HepG2 (cell line): ENCODE measurements around the gene RABGGTA. TPM values are rescaled to one million over a fixed set of nuclear protein-coding genes. Genes with fewer than 3 reads are reported as not detected.
A peak's percentile ranks its signal among the peaks of the same experiment; 100 is the strongest.

ENCODE experiments used
- CCDC6 ChIP-seq: sonication (generic); formaldehyde crosslinking; IDR thresholded peaks from 2 replicates; pipeline ENCODE4 v1.8.1; 2022; ENCODE audit warnings: mild to moderate bottlenecking, missing genetic modification reagents, moderate library complexity
- CSRNP2 ChIP-seq: sonication (generic); formaldehyde crosslinking; conservative IDR thresholded peaks from 2 replicates; pipeline ENCODE4 v1.8.0; 2022; ENCODE audit warnings: low read depth, missing genetic modification reagents
- E2F2 ChIP-seq: sonication (generic); formaldehyde crosslinking; IDR thresholded peaks from 2 replicates; pipeline ENCODE4 v1.4.0; 2020; ENCODE audit warnings: missing genetic modification reagents, borderline replicate concordance
- EEA1 ChIP-seq: sonication (generic); formaldehyde crosslinking; IDR thresholded peaks from 2 replicates; pipeline ENCODE4 v1.5.1; 2020; ENCODE audit warnings: mild to moderate bottlenecking, missing genetic modification reagents, borderline replicate concordance
- ELK4 ChIP-seq: sonication (generic); formaldehyde crosslinking; IDR thresholded peaks from 2 replicates; pipeline ENCODE4 v1.9.0; 2021; ENCODE audit warnings: missing genetic modification reagents, borderline replicate concordance
- HDAC1 ChIP-seq: sonication (generic); formaldehyde crosslinking; IDR thresholded peaks from 2 replicates; pipeline ENCODE4 v1.5.1; 2020; ENCODE audit warnings: mild to moderate bottlenecking, missing genetic modification reagents
- HNRNPK ChIP-seq: fragments of 200-400 bp; formaldehyde crosslinking; IDR thresholded peaks from 2 replicates; pipeline ENCODE4 v1.6.1; 2018; ENCODE audit warnings: low read length, low read depth, moderate library complexity, mild to moderate bottlenecking; ENCODE audit not compliant: poor library complexity, severe bottlenecking
- MED13 ChIP-seq: sonication (generic); formaldehyde crosslinking; IDR thresholded peaks from 2 replicates; pipeline ENCODE4 v1.5.0; 2020; ENCODE audit warnings: missing genetic modification reagents
- SMYD3 ChIP-seq: sonication (generic); formaldehyde crosslinking; IDR thresholded peaks from 2 replicates; pipeline ENCODE4 v1.8.1; 2023; ENCODE audit warnings: mild to moderate bottlenecking, missing genetic modification reagents
- SNAPC4 ChIP-seq: sonication (generic); formaldehyde crosslinking; IDR thresholded peaks from 2 replicates; pipeline ENCODE4 v1.4.0; 2020; ENCODE audit warnings: mild to moderate bottlenecking, missing genetic modification reagents
- XBP1 ChIP-seq: sonication (generic); formaldehyde crosslinking; IDR thresholded peaks from 2 replicates; pipeline ENCODE4 v1.5.0; 2020; ENCODE audit warnings: missing genetic modification reagents
- ZMAT5 ChIP-seq: sonication (generic); formaldehyde crosslinking; IDR thresholded peaks from 2 replicates; pipeline ENCODE4 v1.5.0; 2020; ENCODE audit warnings: mild to moderate bottlenecking, low read depth, missing genetic modification reagents, borderline replicate concordance
- ZNF20 ChIP-seq: sonication (generic); formaldehyde crosslinking; IDR thresholded peaks from 2 replicates; pipeline ENCODE4 v1.4.0; 2020; ENCODE audit warnings: mild to moderate bottlenecking, moderate library complexity, missing genetic modification reagents
- ZNF546 ChIP-seq: sonication (generic); formaldehyde crosslinking; conservative IDR thresholded peaks from 2 replicates; pipeline ENCODE4 v1.8.1; 2023; ENCODE audit warnings: mild to moderate bottlenecking, missing genetic modification reagents
- ZNF678 ChIP-seq: sonication (generic); formaldehyde crosslinking; IDR thresholded peaks from 2 replicates; pipeline ENCODE4 v1.4.0; 2020; ENCODE audit warnings: mild to moderate bottlenecking, missing genetic modification reagents
- ZNF704 ChIP-seq: sonication (generic); formaldehyde crosslinking; IDR thresholded peaks from 2 replicates; pipeline ENCODE4 v1.8.1; 2023; ENCODE audit warnings: mild to moderate bottlenecking, inconsistent platforms, moderate library complexity, missing genetic modification reagents, borderline replicate concordance
- ZSCAN22 ChIP-seq: sonication (generic); formaldehyde crosslinking; IDR thresholded peaks from 2 replicates; pipeline ENCODE4 v1.4.0; 2020; ENCODE audit warnings: mild to moderate bottlenecking, missing genetic modification reagents
- polyA plus RNA-seq, 8 experiments: library from polyadenylated mRNA; depleted of rRNA in 3 of 8; stranded (reverse) in 7 of 8; unstranded in 1 of 8; fragments of >200 nt; fragmentation: Illumina TruSeq in 4 of 8; extraction: Trizol in 4 of 8; gene quantifications; 2 replicates each; pipeline versions ENCODE4 v1.2.1 to v1.2.3, GENCODE V29; 2011 to 2016; ENCODE audit warnings: low read depth in 4 of 8, missing spikeins in 1 of 8, mixed read lengths in 1 of 8; ENCODE audit not compliant: insufficient read depth in 1 of 8
- total RNA-seq, 5 experiments: library from RNA; depleted of rRNA; stranded (reverse); fragments of >200 nt; fragmentation: Illumina TruSeq; extraction: Trizol; gene quantifications; 2 replicates each; pipeline ENCODE4 v1.2.3, GENCODE V29; 2016; ENCODE audit warnings: low read depth in 1 of 5

Gene RABGGTA
- total and polyA plus RNA-seq, 2 of the 13 experiments (the other 11 are each of a cell fraction or from before 2014, with no cell fraction given): 57.9 to 90.8 TPM

GRCh38 chr14:24297190-24297964, 26.0 kb upstream of the RABGGTA start (continued):
- TF ChIP-seq EEA1: no peak
- peak; percentile 25; the same call in 1 of the 2 replicates for TF ChIP-seq ZNF704 (CRISPR knock-in tag)
- peak; percentile 3 for TF ChIP-seq HNRNPK
- TF ChIP-seq ZNF546 (CRISPR knock-in tag): 0 out of 2 replicates have a peak, but pooled peaks have one; percentile 45
- no peak for TF ChIP-seq ZNF678 (CRISPR knock-in tag)
- TF ChIP-seq HDAC1: peak; percentile 43
- TF ChIP-seq ZMAT5: no peak
- TF ChIP-seq SNAPC4 (CRISPR knock-in tag): no peak
- TF ChIP-seq CSRNP2 (CRISPR knock-in tag): no peak
- TF ChIP-seq E2F2 (CRISPR knock-in tag): no peak
- TF ChIP-seq SMYD3 (CRISPR knock-in tag): no peak
- TF ChIP-seq ZNF20 (CRISPR knock-in tag): no peak
- no peak for TF ChIP-seq CCDC6 (CRISPR knock-in tag)
- no peak for TF ChIP-seq ZSCAN22
- TF ChIP-seq XBP1: no peak
- no peak for TF ChIP-seq ELK4 (CRISPR knock-in tag)
- no peak for TF ChIP-seq MED13 (CRISPR knock-in tag)
